MCF 10A (cell line): ENCODE results near the gene KRT1. TPM values are rescaled to one million over a fixed set of nuclear protein-coding genes. Genes with fewer than 3 reads are reported as not detected.

ENCODE experiments used
- BruUV-seq: library from RNA; stranded (reverse); fragments of 400-500 nt; replicated peaks from 2 replicates; lab custom pipeline; 2021; lab: Mats Ljungman, UMichigan
- CTCF ChIA-PET: fragments of 300-600 bp; sonication (Branson Sonifier 250); formaldehyde crosslinking; extraction: SDS; loops from one replicate; lab custom pipeline; 2021; ENCODE audit warnings: antibody characterized with exemption, inconsistent platforms; lab: Yijun Ruan, JAX
- POLR2A ChIA-PET: fragments of 300-600, 350-650 bp; sonication (Branson Sonifier 250); formaldehyde crosslinking; extraction: SDS; loops from one replicate; lab custom pipeline; 2020; ENCODE audit warnings: antibody characterized with exemption, inconsistent platforms; lab: Yijun Ruan, JAX
- DNase-seq: peaks from one replicate; pipeline ENCODE4 v3.0.0-alpha.2; 2018; ENCODE audit not compliant: unreplicated experiment
- H3K27ac Mint-ChIP-seq: one replicate; pipeline ENCODE4 v1.8.0; 2022; ENCODE audit warnings: mild to moderate bottlenecking, low read depth, mixed read lengths; ENCODE audit not compliant: unreplicated experiment
- H3K27me3 Mint-ChIP-seq: one replicate; pipeline ENCODE4 v1.8.0; 2022; ENCODE audit warnings: mixed read lengths; ENCODE audit not compliant: insufficient read depth, unreplicated experiment
- H3K36me3 Mint-ChIP-seq: one replicate; pipeline ENCODE4 v1.8.0; 2022; ENCODE audit warnings: mild to moderate bottlenecking, moderate library complexity, mixed read lengths; ENCODE audit not compliant: insufficient read depth, unreplicated experiment
- H3K4me1 Mint-ChIP-seq: one replicate; pipeline ENCODE4 v1.8.0; 2022; ENCODE audit warnings: mixed read lengths; ENCODE audit not compliant: insufficient read depth, unreplicated experiment
- H3K4me3 Mint-ChIP-seq: one replicate; pipeline ENCODE4 v1.8.0; 2022; ENCODE audit warnings: mild to moderate bottlenecking, moderate library complexity, mixed read lengths; ENCODE audit not compliant: unreplicated experiment
- H3K9me3 Mint-ChIP-seq: one replicate; pipeline ENCODE4 v1.8.0; 2022; ENCODE audit warnings: mixed read lengths; ENCODE audit not compliant: unreplicated experiment
- intact Hi-C: fragments of 100-400 bp; cut with micrococcal nuclease; formaldehyde crosslinking; loops from 2 replicates; pipeline ENCODE4 v1.14.1; 2022
- total RNA-seq: library from RNA; stranded (reverse); gene quantifications from 2 replicates; pipeline ENCODE4 v1.2.3, GENCODE V29; 2022
- TF ChIP-seq, protein P1 (sequence below): fragments of 200-600 bp; IDR thresholded peaks from one replicate; pipeline ENCODE4 v1.8.0; 2022; ENCODE audit warnings: antibody characterized with exemption, mild to moderate bottlenecking; ENCODE audit not compliant: unreplicated experiment

KRT1 gene
- total RNA-seq, 1 experiment from 2014 or later: not detected

- ChIA-PET CTCF (no interaction called here), POLR2A (no interaction called here)
- Mint-ChIP-seq H3K27ac (no peak overlapping the region), H3K4me1 (peaks cover 14% of the 10 kb centered on the region), H3K36me3 (no peaks in the 10 kb centered on the region), H3K27me3 (peaks cover 38% of the 10 kb centered on the region), H3K9me3 (no peaks in the 10 kb centered on the region), H3K4me3 (no peak overlapping the region)
- BruUV-seq: no TSS peak
- TF ChIP-seq, protein P1, sequence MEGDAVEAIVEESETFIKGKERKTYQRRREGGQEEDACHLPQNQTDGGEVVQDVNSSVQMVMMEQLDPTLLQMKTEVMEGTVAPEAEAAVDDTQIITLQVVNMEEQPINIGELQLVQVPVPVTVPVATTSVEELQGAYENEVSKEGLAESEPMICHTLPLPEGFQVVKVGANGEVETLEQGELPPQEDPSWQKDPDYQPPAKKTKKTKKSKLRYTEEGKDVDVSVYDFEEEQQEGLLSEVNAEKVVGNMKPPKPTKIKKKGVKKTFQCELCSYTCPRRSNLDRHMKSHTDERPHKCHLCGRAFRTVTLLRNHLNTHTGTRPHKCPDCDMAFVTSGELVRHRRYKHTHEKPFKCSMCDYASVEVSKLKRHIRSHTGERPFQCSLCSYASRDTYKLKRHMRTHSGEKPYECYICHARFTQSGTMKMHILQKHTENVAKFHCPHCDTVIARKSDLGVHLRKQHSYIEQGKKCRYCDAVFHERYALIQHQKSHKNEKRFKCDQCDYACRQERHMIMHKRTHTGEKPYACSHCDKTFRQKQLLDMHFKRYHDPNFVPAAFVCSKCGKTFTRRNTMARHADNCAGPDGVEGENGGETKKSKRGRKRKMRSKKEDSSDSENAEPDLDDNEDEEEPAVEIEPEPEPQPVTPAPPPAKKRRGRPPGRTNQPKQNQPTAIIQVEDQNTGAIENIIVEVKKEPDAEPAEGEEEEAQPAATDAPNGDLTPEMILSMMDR: no peak
- intact Hi-C loops: no loop called here
- no peak for DNase-seq
Measured at GRCh38 chr12:52684431-52684830, 4.2 kb upstream of the KRT1 start.

DNA sequence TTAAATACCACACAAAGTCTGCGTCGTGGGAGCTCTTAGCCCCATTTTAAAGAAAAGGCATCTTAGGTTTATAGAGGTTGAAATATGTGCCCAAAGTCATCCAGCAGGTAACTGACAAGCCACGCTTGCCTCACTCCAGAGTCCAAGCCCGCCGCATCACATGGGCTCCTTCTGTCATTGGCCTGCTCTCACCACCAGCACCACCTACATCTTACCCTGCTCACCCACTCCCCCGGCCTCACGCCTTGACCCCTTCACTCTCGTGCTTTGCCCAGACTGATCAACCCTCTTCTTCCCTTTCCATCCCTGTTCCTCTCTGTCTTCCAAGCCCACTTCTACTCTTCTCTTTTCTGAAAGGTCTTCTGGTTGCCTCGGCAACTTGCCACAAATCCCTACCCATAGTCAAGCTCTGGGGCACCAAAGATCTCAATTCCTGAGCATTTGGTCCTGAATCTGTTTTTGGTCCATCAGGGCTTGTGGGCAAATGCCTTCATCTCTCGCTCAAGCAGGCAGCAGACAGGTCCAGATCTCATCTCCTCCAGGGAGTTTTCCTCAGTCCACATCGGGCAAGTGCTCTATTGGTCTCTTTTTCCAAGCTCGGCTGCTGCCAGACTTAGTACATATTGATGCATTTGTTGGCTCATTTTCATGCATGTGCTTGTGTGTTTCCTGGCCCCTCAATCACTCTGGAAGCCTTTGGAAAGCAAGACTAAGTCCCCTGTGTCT is 3.5 kb upstream of the KRT1 start:
- Mint-ChIP-seq H3K4me3 (no peak overlapping the region), H3K9me3 (no peaks in the 10 kb centered on the region), H3K36me3 (no peaks in the 10 kb centered on the region), H3K4me1 (peaks cover 14% of the 10 kb centered on the region), H3K27ac (no peak overlapping the region), H3K27me3 (peaks cover 45% of the 10 kb centered on the region)
- POLR2A ChIA-PET: no interaction called here
- intact Hi-C loops: no loop called here
- CTCF ChIA-PET: interaction anchor here (0.6 kb wide), 1 partner anchor 177 kb away, joined by 3 read pairs; no protein-coding TSS in a partner anchor
- TF ChIP-seq, protein P1: no peak
- DNase-seq: no peak
- BruUV-seq: no TSS peak

- POLR2A ChIA-PET: no interaction called here
- Mint-ChIP-seq H3K27me3 (peaks cover 52% of the 10 kb centered on the region), H3K4me1 (peaks cover 12% of the 10 kb centered on the region), H3K4me3 (no peak overlapping the region), H3K27ac (no peak overlapping the region), H3K9me3 (no peaks in the 10 kb centered on the region), H3K36me3 (no peaks in the 10 kb centered on the region)
- intact Hi-C loops: no loop called here
- TF ChIP-seq, protein P1: no peak
- BruUV-seq: no TSS peak
- CTCF ChIA-PET: interaction anchor here (0.6 kb wide), 1 partner anchor 176 kb away, joined by 3 read pairs; no protein-coding TSS in a partner anchor
- DNase-seq: no peak
Measured at GRCh38 chr12:52682938-52683574, 2.8 kb upstream of the KRT1 start.

DNA sequence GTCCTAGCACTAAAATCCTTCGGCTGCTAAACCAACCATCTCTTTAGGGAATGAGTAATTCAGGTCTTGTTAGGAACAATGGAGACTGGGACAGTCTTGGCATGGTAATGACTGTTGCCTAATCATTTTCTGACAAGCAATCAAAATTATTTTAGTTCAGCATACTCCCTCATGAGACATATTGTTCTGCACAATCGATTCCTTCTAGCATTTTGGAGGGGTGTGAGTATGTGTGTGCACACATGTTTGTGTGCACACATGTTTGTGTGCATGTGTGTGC is 2.1 kb upstream of the KRT1 start:
- intact Hi-C loops: no loop called here
- H3K27me3 Mint-ChIP-seq: peaks cover 59% of the 10 kb centered on the region
- BruUV-seq: no TSS peak
- TF ChIP-seq, protein P1: no peak
- CTCF ChIA-PET: no interaction called here
- POLR2A ChIA-PET: no interaction called here
- no peaks in the 10 kb centered on the region for H3K36me3 Mint-ChIP-seq
- peak; percentile 54 for DNase-seq
- no peaks in the 10 kb centered on the region for H3K9me3 Mint-ChIP-seq
- no peak overlapping the region for H3K27ac Mint-ChIP-seq
- H3K4me1 Mint-ChIP-seq: peaks cover 6% of the 10 kb centered on the region
- no peak overlapping the region for H3K4me3 Mint-ChIP-seq
